RCC 7860 (cell line): ENCODE results near the gene NT5DC3.

ENCODE experiments used
- DNase-seq: peaks from one replicate; pipeline ENCODE4 v3.0.0-alpha.2; 2015; ENCODE audit warnings: low spot score
- FAIRE-seq: peaks from 2 replicates; lab custom pipeline; 2012; peaks lifted over from hg19 to GRCh38; lab: Jason Lieb, UNC

The NT5DC3 gene

DNA sequence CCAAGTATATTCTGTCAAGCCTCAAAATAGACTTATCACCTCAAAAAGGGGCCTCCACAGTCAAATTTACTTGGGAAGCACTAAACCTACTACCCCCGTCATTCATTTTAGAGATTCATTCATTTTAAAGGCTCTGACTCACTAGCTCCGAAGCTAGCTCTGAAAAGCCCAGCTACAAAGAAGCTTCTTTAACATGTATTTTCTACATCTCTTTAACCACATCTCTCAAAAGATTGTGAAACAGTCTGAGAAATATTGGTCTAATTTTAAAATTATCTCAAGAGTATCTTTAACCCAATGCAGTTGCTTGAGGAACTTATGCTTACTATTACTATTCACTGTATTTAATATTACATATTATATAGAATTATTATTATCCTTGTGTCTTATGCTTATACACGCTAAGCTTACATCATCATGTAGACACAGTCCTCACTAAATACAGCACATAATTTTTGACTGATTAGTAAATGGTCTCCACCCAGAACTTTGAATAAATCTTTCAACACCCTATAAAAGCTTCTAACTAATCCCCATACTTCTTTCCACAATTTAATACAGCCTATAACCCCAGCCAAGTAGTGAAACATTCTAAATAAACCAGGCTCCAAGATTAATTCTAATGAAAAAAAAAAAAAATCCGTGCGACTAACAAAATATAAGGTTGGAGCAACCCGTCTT, 7.8 kb downstream of the NT5DC3 start:
- DNase-seq, result no peak
- FAIRE-seq, result no peak

DNA sequence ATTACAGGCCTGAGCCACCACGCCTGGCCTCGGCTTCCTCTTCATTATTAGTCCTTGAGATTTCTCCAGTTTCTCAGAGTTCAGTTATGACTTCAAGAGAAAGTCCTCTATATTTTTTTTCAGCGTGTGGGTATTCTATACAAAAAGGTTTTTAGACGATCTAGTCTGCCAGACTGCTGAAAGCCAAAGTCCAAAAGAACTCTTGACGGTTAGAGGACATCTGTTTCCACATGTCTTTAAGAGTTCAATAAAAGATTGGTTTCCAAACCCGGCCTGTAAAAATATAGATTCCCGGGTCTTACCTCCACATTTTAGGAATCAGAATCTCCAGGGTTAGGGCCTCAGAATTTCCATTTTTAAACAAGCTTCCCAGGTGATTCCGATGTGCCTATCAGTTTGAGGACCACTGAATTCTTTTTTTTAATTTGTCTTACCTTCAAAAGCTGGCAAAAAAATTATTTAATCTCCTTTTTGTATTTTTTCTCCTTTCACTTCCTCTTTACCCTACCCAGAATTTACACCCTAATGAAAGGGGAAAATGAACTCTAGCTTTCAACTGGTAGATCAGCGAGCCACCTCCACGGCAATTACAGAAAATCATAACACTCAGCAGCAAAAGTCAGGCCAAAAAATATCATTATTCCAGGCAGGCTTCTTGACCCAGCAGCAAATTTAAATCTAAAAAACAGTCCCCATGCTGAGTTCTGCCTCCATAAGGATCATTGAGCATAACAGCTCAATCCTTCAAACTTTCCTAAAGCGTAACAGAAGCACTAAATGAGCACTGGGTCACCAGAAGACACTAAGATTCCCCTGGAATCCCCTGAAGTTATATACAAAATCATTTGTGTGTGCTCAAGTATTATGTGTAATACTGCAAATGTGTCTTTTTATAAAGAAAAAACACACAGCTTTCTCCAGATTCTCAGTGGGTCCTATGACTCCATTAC, 8.7 kb downstream of the NT5DC3 start:
- DNase-seq (no peak), FAIRE-seq (no peak)

DNA sequence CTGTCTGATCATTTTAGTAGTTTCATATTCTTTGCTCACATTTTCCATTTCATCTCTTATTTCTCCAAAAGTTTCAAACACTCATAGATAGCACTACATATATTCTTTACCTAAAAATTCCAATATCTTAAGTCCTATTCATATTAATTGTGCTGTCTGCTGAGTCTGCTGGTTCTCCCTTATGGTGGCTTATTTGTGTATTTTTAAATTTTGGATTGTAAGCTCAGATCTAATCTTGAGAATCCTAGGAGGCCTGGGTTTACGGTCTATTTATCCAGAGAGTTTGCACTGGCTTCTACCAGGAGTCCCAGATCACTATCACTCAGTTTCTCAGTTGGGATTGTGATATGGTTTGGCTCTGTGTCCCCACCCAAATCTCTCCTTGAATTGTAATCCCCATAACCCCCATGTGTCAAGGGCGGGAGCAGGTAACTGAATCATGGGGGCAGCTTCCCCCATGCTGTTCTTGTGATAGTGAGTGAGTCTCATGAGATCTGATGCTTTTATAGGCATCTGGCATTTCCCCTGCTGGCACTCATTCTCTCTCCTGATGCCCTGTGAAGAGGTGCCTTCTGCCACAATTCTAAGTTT, 10.2 kb downstream of the NT5DC3 start:
- FAIRE-seq (no peak), DNase-seq (no peak)

DNA sequence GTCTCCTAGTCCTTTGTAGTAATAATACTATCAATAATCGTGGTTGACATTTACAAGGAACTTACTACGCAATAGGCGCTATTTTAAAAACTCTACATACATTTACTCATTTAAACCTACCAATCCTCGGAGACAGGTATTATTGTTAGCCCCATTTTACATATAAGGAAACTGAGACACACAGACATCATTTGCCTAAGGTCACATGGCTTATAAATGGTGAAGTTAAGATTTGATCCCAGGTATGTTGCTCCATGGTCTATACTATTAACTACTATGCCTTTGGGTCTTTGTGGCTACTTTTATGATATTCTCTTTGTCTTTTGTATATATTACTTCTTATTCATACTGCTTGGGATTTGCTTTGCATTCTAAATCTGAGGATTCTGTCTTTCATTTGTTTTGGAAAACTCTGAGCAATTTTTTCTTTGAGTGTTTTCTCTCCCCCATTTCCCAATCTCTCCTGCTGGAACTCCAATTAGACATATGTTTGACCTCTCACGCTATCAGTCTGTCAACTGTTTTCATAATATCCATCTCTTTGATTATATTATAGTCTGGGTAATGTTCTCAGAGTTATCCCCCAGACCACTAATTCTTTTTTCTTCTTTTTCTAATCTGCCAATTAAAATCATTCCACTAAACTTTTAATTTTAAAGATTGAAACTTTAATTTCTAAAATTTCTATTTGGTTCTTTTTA, 10.9 kb downstream of the NT5DC3 start:
- no peak for FAIRE-seq
- no peak for DNase-seq

DNA sequence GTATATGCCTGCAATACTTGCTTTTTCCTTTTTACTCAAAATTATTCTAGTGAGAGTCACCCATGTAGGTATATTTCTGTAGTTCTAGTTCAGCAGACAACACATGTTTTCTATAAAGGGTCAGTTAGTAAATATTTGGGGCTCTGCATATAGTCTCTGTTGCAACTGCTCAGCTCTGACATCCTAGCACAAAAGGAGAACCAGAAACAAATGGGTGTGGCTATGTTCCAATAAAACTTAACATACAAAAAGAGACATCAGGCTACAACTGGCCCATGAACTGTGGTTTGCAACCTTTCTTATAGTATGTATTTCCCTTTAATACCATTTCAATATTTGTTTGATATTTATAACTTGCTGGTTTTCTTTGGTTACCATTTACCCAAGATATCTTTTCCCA, 11.9 kb downstream of the NT5DC3 start:
- no peak for DNase-seq
- no peak for FAIRE-seq

DNA sequence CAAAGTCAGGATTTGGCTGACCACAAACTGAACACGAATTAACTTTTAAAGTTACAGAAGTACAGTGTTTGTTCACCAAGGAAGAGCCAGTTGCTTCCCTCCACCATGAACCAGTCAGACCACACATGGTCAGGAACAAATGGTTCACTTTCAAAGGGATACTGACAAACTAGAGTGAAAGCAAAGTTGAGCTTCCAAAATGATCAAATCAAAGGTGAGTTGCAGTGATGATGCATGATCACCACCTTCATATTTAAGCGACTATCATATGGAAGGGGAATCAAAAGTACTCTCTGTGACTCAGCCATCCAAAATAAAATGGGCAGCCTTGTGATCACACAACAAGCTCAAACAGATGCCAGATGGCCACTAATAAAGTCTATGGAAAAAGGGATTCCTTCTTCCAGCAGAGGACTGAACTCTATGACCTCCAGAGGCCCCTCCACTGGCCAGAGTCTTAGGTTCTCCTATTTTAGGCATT, 13.1 kb downstream of the NT5DC3 start:
- DNase-seq, result no peak
- FAIRE-seq, result no peak

DNA sequence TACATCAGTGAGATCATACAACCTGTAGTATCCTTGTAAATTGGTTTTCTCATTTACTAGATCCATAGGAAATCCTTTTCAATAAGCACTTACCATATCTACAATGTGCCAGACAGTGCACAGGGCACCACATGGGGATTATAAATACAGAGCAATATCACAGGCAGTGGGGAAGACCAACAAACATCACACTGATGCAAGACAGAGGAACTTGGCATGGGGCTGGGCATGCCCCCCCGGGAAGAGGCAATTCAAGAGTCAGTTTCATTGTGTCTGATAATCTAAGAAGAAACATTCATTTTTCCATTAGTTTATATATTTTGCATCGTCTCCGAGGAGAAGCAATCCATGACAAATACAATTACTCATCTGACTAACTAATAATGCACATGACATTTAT, 16.2 kb downstream of the NT5DC3 start:
- FAIRE-seq (no peak), DNase-seq (no peak)

DNA sequence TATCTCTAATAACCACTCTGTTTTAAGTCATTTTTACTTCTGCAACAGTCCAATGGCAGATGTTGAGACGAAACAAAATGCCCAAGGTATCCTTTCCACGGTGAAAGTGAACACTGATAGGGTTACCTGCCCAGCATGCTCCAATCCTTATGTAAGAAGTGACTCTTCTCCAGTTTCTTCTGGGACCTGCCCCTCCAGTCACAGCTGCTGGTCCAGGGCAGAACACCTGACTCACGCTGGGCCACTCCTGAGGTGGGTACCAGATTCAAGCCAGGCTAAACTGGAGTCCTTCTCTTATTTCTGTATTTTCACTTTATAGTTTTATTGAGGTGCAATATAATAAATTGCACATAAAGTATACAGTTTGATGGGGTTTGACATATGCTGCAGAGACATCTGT, 16.7 kb downstream of the NT5DC3 start:
- DNase-seq, result no peak
- no peak for FAIRE-seq

DNA sequence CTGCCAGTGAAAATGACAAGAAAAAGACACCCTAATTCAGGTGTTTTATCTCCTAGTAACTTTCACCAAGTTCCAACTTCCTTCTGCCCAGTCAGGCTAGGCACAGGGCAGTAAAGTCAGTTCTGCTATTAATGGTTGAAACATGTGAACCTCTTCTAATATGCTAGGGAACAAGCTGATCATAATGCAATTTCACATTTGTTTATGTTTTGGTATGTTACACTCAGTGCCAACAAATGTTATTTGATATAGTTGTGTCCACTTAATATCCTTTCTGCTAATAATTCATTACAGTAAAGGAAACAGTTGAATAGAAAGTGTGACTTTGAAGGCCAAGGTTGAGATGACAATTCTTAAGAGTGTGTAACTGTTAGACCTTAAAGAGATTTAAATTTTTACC, 17.2 kb downstream of the NT5DC3 start:
- DNase-seq, result no peak
- no peak for FAIRE-seq

DNA sequence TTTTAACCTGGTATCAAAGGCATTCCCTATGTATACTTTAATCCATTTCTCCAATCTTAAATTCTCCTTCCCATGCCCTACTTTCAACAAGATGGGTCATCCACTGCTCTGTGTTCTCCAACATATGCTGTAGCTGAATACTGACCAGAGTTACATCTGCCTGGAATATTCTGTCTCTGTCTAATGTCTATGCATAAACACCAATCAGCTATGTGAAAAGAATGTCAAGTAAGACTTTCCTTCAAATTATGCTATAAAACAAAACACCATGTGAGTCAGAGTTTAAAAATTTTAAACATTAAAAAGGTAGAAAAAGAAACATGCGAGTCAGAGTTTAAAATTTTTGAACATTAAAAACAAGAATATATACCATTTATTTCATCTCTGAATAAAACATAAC, 19.3 kb downstream of the NT5DC3 start:
- peak; percentile 34 for FAIRE-seq
- no peak for DNase-seq

DNA sequence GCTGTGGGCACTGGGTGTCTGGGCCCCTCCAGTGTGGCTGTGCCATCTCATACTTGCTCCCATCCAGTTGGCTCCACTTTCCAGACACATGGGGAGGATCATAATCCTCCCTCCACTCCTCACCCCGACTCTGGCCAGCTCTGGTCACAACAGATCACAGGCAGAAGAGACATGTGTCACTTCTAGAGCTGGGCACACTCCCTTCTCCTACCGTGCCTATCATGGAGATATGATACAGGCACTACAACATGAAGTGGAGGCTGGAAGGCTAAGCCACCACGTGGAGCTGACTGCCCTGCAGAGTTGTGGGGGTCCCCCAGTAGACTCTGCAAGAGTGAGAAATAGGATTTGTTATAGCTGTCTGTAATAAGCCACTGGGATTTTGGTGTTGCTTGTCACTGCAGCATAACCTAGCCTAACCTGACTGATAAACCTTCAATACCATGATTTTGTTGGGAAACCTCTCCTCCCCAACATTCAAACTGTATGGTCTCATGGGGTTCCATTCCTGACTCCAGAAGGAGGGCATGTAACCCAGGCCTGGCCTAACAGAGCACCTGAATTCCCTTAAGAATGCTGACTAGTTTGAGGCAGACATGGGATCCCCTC, 20.0 kb downstream of the NT5DC3 start:
- no peak for DNase-seq
- no peak for FAIRE-seq

DNA sequence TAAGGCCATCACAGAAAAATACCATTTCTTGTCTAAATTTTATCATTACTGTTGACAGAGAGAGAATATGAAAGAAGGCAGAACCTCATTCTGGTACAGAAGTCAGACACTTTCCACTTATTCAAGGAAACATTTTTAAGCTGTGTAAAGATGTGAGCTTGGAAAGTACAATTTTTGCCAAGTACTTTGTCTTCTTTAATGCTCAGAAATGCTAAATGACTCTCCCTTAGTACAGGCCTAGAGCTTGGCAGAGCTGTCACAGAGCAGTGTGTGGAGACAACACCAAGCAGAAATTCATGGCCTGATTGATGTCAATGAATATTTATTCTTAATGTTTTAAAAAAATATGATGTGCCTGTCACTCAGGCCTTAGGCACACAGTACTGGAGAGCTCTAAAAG, 20.7 kb downstream of the NT5DC3 start:
- FAIRE-seq (no peak), DNase-seq (no peak)

DNA sequence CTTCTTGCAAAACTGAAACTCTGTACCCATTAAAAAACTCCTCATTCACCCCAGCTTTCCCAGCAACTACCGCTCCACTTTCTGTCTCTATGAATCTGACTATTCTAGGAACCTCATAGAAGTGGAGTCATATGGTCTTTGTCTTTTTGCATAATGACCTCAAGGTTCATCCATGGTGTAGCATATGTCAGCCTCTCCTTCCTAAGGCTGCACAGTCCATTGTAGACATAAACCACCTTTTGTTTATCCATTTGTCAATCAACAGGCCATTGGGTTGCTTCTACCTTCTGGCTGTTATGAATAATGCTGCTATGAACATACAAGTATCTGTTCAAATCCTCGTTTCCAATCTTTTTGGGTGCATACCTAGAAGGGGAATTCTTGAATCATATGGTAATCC, 21.1 kb downstream of the NT5DC3 start:
- FAIRE-seq, result no peak
- DNase-seq, result no peak

DNA sequence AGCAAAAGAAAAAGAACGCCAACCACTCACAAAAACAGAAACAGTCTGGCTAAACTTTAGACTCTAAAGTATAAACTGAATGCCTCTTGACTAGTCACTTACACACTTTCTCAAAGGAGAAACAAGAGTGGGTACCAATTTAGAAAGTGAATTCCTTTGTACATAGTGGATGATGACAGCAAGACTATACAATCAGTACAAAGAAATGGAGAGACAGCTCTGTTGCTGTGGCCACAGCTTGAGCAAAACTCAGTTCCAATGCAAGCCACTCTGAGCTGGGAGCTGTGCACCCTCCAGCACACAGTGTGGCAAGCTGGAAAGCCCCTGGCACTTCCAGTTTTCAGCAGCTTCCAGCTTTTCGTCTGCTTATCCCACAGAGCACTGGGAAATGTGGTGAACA, 21.7 kb downstream of the NT5DC3 start:
- FAIRE-seq (no peak), DNase-seq (no peak)

DNA sequence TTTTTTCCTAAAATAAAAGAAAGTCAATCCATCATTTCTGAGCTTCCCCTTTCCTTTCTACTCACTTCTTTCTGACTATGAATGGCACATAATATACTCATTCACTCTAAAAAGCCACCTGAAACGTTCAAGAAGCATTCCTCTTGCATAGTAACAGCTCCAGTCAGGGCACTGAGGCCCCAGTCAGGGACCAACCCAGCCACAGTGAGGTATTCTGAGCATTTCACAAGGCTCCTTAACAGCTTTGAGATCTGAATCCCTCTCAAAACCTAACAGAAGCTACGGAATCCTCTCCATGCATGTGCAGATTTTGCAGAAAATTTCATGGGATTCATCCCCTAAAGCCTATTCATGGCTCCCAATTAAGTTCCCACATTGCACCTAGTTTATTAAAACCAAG, 23.2 kb downstream of the NT5DC3 start:
- no peak for DNase-seq
- no peak for FAIRE-seq

DNA sequence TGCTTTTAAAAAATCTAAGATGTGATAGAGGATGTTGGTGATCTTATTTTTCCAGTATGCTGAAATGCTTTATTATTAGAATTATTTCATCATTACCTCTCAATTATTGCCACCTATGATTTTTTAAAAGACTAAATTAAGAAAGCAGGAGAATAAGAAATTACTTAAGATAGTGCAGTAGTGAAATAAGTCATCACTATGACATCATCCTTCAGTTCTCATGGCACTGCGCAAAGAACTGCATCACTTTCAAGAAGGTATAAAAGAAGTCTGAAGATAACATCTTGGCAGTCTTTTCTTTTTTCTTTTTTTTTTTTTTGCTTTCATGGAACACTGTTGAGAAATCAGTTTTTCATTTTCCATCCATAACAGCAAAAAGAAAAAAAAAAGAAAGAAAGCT, 24.4 kb downstream of the NT5DC3 start:
- DNase-seq (no peak), FAIRE-seq (no peak)

DNA sequence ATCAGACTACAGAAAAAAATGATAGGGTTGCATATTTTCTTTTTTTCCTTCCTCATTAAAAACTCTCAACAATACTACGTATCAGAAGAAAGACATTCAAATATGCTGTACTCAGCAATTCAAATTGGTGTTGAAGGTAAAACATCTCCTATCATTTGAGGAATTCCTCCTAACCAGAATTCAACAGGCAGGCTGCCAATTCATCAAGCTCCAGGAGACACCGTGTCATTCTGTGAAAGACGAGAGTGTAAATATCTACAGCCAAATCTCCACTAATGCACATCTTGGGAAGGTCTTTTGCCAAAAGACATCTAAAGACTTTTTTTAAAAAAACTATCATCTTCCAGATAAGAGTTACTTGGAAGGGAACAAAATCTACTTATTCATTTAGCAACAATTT, 26.6 kb downstream of the NT5DC3 start:
- FAIRE-seq, result peak; percentile 50
- no peak for DNase-seq

DNA sequence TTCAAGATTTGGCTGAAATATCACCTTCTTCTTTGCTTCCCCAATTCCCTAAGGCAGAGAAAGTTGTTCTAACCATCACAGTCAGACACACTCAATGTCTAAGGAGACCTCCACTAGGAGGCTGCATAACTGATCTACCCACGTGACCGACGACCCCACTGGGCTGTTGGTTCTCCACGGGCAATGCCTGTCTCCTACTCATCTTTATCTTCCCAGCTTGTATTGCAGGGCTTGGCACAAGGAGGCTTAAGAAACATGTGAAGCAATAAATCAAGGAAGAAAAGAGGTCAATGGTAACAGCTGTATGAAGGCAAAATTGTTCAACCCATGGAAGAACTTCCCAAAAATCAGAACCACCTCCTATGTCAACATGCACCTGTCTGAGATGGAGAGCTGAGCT, 27.1 kb downstream of the NT5DC3 start:
- no peak for FAIRE-seq
- DNase-seq, result no peak

DNA sequence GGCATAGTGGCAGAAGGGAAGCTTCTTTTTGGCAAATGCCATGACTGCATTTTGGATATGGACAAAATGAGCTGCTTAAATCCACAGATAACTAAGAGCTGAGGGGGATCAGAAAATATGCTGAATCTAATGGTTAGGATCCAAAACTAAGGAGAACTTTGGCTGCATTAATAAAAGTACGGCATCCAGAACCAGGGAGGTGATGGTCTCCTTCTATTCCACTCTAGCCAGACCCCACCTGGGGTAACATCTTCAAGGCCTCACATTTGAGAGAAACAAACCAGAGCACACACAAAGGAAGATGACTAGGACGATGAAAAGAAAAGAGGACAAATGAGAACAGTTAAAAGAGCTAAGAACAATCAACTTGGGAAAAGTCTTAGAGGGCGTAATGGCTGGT, 27.6 kb downstream of the NT5DC3 start:
- FAIRE-seq (no peak), DNase-seq (no peak)

DNA sequence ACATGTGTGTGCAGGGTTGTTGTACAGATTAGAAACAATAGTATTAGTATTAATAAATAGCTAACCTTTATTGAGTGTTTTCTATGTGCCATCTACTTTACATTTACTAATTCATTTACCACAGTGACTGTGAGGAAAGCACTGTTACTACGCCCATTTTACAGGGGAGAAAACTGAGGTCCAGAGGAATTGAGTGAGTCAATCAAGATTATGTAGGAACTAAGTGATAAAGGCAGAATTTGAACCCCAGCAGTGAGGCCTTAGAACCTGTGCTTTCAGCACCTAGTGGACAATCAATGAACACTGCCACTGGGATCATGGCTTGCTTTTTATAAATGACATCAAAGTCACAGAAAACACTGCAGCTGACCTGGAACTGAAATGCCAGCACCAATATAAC, 28.2 kb downstream of the NT5DC3 start:
- no peak for FAIRE-seq
- no peak for DNase-seq

DNA sequence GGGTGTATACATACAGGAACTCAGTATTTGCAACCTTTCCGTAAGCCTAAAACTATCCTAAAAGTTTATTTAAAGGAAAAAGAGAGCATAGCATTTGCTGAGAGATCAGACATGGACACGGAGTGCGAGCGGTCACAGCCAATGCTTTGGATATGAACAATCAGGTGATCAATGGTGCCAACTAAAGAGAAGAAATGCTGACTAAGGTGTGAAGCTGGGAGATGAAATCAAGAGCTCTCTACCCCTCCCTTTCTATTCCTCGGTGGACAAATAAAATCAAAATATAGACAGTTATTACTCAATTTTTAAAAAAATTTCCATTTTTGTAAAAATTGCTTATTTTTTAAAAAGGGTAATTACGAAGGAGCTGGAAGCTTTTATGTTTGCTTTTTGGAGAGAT, 29.2 kb downstream of the NT5DC3 start:
- no peak for DNase-seq
- no peak for FAIRE-seq
